NCI-H1694 treated with DMSO at 0.1 percent for 48 hours (cell line): ENCODE measurements around the gene ADM2.
"Not testable (repeated sequence)": the region's sequence is repeated elsewhere in the genome, so short reads cannot be mapped to it uniquely, and the experiment has no call there.

Experiments used
- DNase-seq: peaks from one replicate; lab custom pipeline; 2025; lab: John Stamatoyannopoulos, UW

Gene ADM2

DNA sequence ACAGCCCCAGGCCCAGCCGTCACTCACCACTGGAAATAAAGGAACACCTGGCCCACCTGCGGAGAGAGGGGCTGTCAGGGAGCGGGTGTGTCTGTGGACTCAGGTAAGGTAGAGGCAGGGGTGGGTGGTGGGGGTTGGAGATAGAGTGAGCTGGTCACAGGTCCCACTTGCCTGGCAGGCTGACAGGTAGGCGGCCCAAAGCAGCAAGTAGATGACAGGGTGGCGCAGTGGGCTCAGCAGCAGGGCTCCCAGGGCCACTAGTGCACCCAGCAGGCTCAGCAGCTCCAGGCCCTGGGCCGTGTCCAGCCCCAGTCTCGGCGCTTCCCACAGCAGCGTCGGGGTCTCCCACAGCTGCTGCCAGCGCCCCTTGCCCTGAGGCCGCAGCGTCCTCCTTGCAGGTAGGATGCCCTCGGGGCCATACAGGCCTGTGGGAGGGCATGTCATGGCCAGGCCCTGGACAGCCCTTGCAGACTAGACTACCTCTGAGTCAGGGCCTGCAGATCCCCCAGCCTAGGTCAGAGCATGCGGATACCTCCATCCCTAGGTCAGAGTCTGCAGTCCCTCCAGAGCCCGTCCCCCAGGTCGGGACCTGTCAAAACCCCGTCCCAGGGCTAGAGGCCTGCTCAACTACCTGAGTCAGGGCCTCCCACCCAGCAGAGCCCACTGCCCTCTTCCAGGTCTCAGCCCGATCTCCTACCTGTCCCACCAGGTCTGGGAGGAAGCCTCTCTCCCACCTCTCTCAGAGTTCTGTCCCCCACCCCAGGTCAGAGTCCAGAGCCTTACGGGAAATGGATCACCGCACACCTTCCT lies 25.5 kb downstream of the ADM2 start:
- DNase-seq, result peak; percentile 28

DNA sequence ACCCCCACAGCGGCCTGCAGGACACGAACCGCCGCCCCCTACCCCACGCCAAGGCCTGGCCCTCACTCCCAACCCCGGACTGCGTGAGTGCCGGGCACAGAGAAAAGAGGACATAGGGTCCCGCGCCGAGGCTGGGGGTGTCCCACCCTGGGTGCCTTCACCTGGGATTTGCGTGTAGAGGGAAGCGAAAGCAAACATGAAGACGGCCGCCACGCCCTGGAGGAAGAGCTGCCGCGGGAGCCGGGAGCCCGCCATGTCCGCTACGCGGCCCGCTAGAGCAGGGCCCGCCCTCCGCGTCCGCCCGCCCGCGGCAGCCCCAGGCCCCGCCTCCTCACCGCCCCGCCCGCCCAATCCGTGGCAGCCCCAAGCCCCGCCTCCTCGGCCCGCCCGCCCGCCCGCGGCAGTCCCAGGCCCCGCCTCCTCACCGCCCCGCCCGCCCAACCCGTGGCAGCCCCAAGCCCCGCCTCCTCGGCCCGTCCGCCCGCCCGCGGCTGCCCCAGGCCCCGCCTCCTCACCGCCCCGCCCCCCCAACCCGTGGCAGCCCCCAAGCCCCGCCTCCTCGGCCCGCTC lies 26.2 kb downstream of the ADM2 start, which contains the start of gene LMF2:
Gene LMF2 (minus strand): TSS at position 282 of the 570 bp plus-strand sequence. CDS start 27 bp downstream, at position 255.
- DNase-seq, result peak; percentile 59

DNA sequence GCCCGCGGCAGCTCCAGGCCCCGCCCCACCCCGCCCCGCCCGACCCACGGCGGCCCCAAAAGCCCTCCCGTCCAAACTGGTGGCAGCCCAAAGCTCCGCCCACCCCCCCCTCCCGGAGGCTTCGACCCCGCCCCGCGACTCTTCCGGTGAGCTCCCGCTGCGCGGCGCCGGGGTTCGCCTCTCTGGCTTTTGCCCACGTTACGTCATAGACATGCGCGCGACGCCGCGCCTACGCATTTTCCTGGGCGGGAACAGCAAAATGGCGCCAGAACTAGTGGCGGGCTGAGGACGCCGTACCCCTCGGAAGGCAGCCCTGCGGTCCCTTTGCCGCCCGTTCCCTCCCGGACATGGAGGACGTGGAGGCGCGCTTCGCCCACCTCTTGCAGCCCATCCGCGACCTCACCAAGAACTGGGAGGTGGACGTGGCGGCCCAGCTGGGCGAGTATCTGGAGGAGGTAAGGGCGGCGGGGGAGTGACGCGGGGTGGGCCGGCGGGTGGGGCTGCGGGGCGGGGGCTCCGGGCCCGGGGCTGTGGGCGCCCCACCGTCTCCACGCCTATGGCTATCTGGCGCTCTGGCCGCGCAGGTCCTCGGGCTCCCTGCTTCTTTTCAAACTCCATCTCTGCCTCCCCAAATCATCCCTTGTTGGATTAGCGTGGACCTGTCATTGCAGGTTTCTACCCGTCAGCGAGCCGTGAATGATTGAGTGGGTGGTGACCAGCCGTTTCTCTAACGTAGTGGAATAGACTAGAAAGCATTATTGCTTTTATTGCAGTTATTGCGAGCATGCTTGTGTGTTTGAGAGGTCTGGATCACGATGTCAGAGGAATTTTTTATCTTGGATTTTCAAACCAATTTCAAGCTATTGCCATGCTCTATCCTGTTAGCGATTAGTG lies 26.9 kb downstream of the ADM2 start, which contains the start of gene NCAPH2:
Gene NCAPH2 (plus strand): TSS at position 234 of the 894 bp plus-strand sequence. CDS start 114 bp downstream, at position 348.
- DNase-seq, result peak; percentile 94

DNA sequence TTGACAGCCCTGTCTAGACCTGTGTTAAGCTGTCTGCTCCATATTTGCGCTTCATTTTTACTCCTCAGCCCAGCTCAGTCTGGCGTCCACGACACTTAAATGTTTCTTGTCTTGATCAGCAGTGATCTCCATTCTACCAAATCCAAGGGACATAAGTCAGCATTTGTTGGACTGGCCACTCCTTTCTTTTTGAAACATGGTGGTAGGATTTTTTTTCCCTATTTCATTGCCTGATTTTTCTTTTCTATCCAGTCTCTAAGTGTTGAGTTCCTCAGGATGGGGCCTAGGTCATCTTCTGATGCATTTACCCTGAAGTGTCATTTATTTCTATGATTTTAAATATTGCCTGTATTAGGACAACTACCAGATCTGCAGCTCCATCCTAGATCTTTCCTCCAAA lies 27.6 kb downstream of the ADM2 start:
- DNase-seq, result no peak

DNA sequence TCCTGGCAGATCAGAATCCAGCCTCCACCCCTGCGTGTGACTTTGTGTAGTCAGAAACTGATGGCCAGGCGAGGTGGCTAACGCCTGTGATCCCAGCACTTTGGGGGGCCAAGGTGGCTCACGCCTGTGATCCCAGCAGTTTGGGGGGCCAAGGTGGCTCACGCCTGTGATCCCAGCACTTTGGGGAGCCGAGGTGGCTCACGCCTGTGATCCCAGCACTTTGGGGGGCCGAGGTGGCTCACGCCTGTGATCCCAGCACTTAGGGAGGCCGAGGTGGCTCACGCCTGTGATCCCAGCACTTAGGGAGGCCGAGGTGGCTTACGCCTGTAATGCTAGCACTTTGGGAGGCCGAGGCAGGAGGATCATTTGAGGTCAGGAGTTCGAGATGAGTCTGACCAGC lies 31.8 kb downstream of the ADM2 start:
- DNase-seq, result no peak

DNA sequence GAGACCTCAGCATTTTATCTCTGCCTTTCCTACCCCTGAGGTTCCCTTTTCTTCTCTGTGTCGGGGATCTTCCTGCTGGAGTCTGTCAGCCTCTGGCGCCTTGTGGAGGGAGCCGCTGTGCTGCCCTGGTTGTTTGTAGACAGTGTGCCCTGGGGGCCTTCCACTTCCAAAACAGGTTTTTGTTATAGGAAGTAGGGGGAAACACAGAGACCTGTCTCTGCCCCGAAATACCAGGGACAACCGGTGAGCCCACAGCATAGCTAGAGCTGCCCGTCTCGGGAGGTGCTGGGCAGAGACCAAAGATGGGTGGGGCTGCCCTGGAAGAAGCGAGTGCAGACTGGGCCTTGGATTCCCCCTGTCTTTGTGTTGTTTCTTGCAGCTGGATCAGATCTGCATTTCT lies 34.7 kb downstream of the ADM2 start:
- no peak for DNase-seq

DNA sequence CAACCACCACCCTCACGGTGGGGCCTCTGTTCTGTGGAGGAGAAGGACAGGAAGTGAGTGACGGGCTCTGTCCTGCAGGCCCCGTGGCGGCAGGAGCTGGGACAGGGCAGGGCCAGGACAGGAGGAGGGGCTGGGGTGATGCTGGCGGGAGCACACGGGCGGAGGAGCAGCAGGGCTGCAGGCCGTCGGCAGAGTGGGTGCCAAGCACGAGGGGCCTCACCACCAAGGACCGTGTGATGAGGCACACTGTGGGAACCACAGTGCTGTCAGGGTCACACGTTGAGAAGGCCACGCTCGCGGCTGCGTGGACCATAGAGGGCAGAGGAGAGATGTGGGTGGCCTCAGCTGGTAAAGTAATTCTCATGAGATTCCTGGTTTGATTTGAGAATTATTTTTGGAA lies 35.5 kb downstream of the ADM2 start:
- DNase-seq, result no peak

DNA sequence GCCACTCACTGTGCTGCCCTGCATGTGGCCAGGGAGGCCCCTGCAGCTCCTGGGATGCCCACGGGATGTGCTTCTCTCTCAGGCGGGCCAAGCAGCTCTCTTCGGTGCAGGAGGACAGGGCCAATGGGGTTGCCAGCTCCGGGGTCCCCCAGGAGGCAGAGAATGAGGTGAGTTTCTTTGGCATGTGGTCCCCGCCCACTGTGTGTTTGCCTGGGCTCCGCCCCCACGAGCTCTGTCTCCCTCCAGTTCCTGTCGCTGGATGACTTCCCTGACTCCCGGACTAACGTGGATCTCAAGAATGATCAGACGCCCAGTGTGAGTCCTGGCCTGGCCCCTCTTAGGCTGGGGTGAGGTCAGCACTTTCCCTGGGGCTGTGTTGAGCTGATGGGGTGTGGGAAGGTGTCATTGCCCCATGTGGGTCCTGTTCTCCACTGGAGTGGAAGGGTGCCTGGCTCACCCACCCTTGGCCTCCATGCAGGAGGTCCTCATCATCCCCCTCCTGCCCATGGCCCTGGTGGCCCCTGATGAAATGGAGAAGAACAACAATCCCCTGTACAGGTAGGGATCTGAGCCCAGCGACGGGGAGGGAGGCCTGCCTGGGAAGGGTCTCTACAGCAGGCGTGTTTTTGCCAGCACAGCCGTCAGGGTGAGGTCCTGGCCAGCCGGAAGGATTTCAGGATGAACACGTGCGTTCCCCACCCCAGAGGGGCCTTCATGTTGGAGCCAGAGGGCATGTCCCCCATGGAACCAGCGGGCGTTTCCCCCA lies 36.3 kb downstream of the ADM2 start:
- DNase-seq, result no peak

DNA sequence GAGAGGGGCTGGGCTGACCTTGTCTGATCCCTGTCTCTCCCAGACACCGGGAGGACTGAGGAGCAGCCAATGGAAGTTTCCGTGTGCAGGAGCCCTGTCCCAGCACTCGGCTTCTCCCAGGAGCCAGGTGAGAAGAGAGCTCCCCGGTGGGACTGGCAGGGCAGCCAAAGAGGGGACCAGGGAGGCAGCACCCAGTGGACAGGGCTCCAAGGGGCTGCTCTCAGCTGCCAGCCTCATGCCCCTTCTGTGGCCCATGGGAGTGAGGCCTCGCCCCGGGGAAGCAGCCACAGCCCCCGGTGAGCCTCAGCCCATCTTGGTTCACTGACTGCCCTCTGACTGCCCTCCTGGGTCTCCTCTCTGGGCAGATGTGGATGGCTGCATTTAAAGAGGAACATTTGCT lies 37.3 kb downstream of the ADM2 start:
- DNase-seq, result no peak

DNA sequence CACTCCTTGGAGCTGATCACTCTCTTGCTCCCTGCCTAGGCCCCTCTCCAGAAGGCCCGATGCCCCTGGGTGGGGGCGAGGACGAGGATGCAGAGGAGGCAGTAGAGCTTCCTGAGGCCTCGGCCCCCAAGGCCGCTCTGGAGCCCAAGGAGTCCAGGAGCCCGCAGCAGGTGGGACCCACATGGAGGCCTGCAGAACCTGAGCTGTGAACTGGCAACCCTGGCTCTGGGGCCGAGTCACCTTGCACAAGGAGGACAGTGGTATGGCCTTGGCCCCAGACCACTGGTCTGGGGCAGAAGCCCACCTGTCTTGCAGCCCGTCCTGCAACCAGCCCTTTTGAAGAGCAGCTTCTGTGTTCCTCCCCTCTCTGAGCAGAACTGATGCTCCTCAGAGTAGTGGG lies 37.8 kb downstream of the ADM2 start:
- DNase-seq, result no peak

DNA sequence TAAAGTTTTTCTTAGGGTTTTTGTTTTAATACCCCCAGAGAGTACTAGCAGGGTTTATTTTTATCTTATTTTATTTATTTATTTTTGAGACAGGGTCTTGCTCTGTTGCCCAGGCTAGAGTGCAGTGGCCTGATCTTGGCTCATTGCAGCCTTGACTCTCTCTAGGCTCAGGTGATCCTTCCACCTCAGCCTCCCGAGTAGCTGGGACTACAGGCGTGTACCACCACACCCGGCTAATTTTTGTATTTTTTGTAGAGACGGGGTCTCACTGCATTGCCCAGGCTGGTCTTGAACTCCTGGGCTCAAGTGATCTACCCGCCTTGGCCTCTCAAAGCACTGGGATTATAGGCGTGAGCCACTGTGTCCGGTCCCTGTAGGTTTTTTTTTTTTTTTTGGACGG lies 38.8 kb downstream of the ADM2 start:
- DNase-seq, result not testable (repeated sequence)

DNA sequence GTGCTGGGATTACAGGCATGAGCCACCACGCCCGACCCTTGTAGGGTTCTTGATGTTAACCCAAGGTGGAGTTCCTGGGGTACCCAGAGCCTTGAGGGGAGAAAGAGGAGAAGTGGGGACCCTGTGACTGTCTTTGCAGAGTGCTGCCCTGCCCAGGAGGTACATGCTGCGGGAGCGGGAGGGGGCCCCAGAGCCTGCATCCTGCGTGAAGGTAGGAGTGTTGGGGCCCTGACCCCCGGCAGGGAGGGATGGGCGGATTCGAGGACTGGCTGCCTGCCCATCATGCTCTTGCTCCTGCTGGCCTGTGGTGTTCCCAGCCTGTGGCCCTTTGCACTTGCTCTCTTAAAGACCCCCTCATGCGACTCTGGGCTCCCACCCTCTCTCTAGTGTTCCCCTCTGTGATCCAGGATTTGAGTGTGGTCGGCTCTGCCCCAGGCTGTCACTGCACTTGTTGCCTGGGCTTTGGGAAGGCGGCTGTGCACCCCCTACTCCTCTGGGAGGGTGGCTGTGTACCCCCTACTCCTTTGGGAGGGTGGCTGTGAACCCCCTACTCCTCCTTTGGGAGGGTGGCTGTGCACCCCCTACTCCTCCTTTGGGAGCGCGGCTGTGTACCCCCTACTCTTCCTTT lies 39.6 kb downstream of the ADM2 start:
- DNase-seq, result no peak

DNA sequence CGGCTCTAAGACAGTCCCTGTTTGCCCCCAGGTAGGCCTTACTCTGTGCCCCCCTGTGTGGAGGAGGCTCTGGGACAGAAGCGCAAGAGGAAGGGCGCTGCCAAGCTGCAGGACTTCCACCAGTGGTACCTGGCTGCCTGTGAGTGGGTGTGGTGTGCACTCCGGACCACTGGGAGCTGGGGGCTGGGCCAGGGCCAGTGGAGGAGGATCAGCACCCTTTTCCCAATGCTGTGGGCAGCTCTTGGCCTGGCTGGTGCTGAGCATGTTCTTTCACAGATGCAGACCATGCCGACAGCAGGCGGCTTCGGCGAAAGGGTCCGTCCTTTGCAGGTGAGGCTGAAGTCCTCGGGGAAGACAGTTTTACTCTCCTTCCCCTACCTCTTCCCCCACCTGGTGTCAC lies 40.4 kb downstream of the ADM2 start:
- no peak for DNase-seq

DNA sequence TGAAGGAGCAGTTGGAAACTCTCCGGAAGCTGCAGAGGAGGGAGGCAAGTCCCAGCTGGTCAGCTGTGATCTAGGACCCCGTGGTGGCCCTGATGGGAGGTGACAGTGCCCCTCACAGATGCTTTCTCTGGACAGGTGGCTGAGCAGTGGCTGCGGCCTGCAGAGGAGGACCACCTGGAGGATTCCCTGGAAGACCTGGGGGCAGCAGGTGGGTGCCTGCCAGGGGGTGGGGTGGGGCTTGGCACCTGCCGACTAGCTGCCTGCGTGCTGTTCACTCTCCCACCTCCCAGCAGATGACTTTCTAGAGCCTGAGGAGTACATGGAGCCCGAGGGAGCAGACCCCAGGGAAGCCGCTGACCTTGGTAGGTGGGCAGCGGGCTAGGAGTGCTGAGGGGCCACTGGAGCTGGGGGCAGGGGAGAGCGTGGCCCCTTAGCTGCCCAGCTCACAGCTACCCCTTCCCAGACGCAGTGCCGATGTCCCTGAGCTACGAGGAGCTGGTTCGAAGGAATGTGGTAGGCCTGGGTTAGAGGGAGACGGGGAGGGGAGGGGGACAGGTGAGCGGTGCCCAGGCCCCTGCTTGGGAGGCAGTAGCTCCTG lies 41.0 kb downstream of the ADM2 start:
- DNase-seq, result no peak

DNA sequence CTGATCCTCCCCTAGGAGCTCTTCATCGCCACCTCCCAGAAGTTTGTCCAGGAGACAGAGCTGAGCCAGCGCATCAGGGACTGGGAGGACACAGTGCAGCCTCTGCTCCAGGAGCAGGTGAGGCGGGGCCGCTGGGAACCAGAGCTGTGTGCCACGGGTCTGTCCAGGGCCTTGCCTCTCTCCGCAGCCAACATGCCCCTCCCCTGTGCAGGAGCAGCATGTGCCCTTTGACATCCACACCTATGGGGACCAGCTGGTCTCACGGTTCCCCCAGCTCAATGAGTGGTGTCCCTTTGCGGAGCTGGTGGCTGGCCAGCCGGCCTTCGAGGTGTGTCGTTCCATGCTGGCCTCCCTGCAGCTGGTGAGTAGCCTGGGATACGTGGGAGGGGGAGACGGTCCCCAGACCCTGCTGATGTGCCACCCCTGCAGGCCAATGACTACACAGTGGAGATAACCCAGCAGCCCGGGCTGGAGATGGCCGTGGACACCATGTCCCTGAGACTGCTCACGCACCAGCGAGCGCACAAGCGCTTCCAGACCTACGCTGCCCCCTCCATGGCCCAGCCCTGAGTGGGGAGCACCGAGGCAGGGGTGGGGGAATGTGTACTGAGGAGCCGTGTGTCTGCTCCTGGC lies 41.6 kb downstream of the ADM2 start:
- DNase-seq, result no peak

DNA sequence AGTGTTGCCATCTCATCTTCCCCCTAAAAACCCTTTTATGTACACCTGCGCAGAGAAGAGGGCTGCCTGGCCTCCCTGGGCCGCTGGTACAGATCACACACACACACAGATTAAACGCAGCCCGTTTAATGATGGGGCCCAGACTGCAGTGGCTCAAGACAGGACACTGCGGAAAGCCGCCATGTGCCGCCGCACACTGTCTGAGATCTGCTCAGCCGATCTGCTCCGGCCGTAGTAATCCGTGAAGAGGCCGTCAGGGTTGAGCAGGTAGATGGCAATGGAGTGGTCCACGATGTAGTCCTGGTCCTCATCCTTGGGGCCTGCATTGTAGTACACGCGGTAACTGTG lies 42.1 kb downstream of the ADM2 start:
- DNase-seq, result no peak

DNA sequence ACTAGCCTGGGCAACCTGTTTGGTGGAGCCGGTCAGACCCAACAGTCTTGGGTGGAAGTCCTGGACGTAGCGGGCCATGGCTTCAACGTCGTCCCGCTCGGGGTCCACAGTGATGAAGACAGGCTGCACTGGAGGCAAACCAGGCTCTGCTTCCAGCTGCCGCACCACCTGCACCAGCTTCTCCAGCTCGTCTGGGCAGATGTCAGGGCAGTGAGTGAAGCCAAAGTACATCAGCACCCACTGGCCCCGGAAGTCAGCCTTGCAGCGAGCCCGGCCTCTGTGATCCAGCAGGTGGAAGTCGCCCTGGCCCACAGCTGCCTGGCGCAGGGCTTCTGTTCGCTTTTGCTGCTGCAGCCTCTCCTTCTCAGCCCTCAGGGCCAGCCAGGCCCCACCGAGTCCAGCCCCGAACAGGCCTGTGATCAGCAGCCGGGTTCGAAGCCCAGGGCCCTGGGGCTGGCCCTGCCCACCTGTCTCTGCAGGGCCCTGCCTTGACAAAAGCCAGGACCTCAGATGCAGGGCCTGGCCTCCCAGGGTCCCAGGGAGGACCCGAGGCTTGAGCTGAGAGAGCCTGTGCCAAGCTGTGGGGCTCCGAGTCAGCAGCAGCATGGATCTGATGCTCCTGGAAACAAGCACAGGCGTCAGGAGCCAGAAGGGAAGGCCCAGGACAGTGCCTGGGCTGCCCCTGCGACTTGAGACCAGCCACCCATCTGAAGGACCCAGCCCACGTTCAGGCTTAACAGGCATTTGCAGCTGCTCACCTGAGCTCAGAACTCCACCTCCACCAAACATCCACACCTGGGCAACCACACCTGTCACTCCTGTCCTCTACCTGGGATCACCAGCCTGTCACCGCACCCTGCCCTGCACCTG lies 42.7 kb downstream of the ADM2 start:
- DNase-seq, result no peak

DNA sequence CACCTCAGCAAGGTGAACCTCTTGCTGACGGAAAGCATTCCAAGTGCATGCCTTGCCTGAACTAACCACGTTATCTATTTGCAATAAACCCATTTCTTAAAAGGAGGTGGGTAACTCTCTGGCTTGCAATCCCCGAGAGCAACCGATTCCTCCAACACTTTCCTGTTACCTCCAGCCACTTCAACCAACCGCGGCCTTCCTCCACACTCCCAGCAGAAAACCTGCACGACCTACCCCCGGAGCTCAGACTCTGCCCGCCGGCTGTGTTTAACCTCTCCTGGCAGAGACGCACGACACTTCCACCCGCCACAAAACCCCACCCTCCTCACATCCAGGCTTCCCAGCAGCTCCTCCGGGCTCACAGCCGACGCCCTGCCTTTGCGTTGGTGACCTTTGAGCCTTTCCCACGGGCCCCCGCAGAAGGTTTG lies 43.3 kb downstream of the ADM2 start:
- peak; percentile 12 for DNase-seq

DNA sequence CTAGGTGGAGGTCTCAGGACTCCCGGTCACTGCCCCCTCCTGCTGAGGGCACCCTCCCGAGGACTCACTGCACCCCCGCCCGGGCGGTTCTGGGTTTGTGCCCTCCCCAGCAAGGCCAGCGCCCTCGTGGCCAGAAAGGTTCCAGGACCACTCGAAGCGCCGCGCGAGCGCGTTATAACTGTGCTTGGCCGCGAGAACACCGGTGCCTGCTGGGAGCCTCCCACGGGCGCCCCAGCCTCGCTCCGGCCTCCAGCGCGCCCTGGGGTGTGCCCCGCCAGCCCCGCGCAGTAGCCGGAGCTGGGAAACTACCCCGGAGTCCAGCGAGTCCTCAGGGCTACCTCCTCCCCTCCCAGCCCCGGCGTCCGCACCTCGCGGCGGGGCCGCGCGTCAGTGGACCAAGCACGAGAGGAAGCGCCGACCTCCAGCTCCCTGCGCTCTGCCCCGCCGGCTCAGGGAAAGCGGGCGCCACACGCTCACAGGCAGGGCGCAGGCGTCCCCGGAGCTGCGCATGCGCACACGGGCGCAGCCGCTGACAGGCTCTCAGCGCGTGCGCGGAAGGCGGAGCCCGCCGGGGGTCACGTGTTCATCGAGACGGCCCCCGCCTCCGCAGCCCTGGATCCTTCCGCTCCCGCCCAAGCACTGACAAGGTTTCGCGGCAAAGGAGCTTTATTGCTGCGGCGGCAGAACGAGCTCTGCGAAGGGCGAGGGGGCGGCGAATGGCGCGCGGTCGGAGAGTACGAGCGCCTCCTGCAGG lies 43.9 kb downstream of the ADM2 start, which contains the start of gene SCO2:
Gene SCO2 (minus strand): TSS at position 495 of the 754 bp plus-strand sequence. CDS start 1,187 bp downstream, outside the sequence.
- DNase-seq, result peak; percentile 94
